ENCODE measurements around the gene TM7SF2.

Gene TM7SF2

GRCh38 chr11:65127473-65128181, 16.0 kb downstream of the TM7SF2 start:
- TF ChIP-seq CTCF (IDR thresholded peaks at IDR 0.05; ENCODE audit: extremely low read depth, missing control alignments) = no peak
- DNase-seq (ENCODE audit: low spot score) = no peak

GRCh38 chr11:65128182-65129145, 16.8 kb downstream of the TM7SF2 start:
- no peak for DNase-seq (ENCODE audit: low spot score)
- no peak for TF ChIP-seq CTCF (IDR thresholded peaks at IDR 0.05; ENCODE audit: extremely low read depth, missing control alignments)

- no peak for DNase-seq (ENCODE audit: low spot score)
- TF ChIP-seq CTCF (IDR thresholded peaks at IDR 0.05; ENCODE audit: extremely low read depth, missing control alignments) = no peak
These were observed 18.2 kb downstream of the TM7SF2 start for GRCh38 chr11:65129649-65130441.

- TF ChIP-seq CTCF (IDR thresholded peaks at IDR 0.05; ENCODE audit: extremely low read depth, missing control alignments) = no peak
- no peak for DNase-seq (ENCODE audit: low spot score)
These were observed 19.2 kb downstream of the TM7SF2 start for GRCh38 chr11:65130631-65131416.

- TF ChIP-seq CTCF (IDR thresholded peaks at IDR 0.05; ENCODE audit: extremely low read depth, missing control alignments) = no peak
- no peak for DNase-seq (ENCODE audit: low spot score)
These were observed 19.7 kb downstream of the TM7SF2 start for GRCh38 chr11:65131417-65131776.

- no peak for TF ChIP-seq CTCF (IDR thresholded peaks at IDR 0.05; ENCODE audit: extremely low read depth, missing control alignments)
- no peak for DNase-seq (ENCODE audit: low spot score)
These were observed 20.2 kb downstream of the TM7SF2 start for GRCh38 chr11:65131895-65132237.
